Measurements from ENCODE around the gene DENND1A. TPM values are rescaled to one million over a fixed set of nuclear protein-coding genes. Genes with fewer than 3 reads are reported as not detected.

Gene DENND1A
- total RNA-seq, 1 donor from 2014 or later, result 23.0 TPM

GRCh38 chr9:123548741-123549545 is 381.0 kb downstream of the DENND1A start:
- Histone ChIP-seq H3K36me3 (no peaks in the 10 kb centered on the region), H3K27ac (no peak overlapping the region), H3K4me3 (no peak overlapping the region), H3K27me3 (ENCODE audit: low read depth) (no peaks in the 10 kb centered on the region), H3K9me3 (no peaks in the 10 kb centered on the region), H3K4me1 (no peaks in the 10 kb centered on the region)
- intact Hi-C loops (cut with DNase I), result loop anchor here (10.0 kb wide), 1 partner anchor 486 kb away; no protein-coding TSS in a partner anchor
- no peak for TF ChIP-seq CTCF (IDR thresholded peaks at IDR 0.05)
- peak; percentile 43 to 80 for ATAC-seq
- no peak for DNase-seq

- Histone ChIP-seq H3K27ac (no peak overlapping the region), H3K9me3 (no peaks in the 10 kb centered on the region), H3K4me1 (no peaks in the 10 kb centered on the region), H3K4me3 (no peak overlapping the region), H3K27me3 (ENCODE audit: low read depth) (no peaks in the 10 kb centered on the region), H3K36me3 (no peaks in the 10 kb centered on the region)
- peak; percentile 81 for TF ChIP-seq CTCF (IDR thresholded peaks at IDR 0.05)
- ATAC-seq, result peak in 1 of 2 donors; percentile 54
- no peak for DNase-seq
- intact Hi-C loops (cut with DNase I), result loop anchor here (10.0 kb wide), 1 partner anchor 491 kb away; no protein-coding TSS in a partner anchor
Measured at GRCh38 chr9:123544007-123544827, 385.7 kb downstream of the DENND1A start.

- intact Hi-C loops (cut with DNase I), result loop anchor here (10.0 kb wide), 1 partner anchor 491 kb away; no protein-coding TSS in a partner anchor
- no peaks in the 10 kb centered on the region for H3K9me3 ChIP-seq
Measured at GRCh38 chr9:123543492-123543891, 386.4 kb downstream of the DENND1A start.

GRCh38 chr9:123542435-123543225 is 387.3 kb downstream of the DENND1A start:
- Histone ChIP-seq H3K4me3 (no peak overlapping the region), H3K4me1 (no peaks in the 10 kb centered on the region), H3K9me3 (no peaks in the 10 kb centered on the region), H3K27ac (no peak overlapping the region), H3K27me3 (ENCODE audit: low read depth) (no peaks in the 10 kb centered on the region), H3K36me3 (no peaks in the 10 kb centered on the region)
- TF ChIP-seq CTCF (IDR thresholded peaks at IDR 0.05), result no peak
- peak in 1 of 2 donors; percentile 19 for ATAC-seq
- no peak for DNase-seq
- intact Hi-C loops (cut with DNase I), result loop anchor here (10.0 kb wide), 1 partner anchor 492 kb away; no protein-coding TSS in a partner anchor

More at GRCh38 chr9:123543492-123543891, 386.4 kb downstream of the DENND1A start:
- TF ChIP-seq CTCF (IDR thresholded peaks at IDR 0.05), result no peak
- Histone ChIP-seq H3K36me3 (no peaks in the 10 kb centered on the region), H3K4me3 (no peak overlapping the region), H3K4me1 (no peaks in the 10 kb centered on the region), H3K27me3 (ENCODE audit: low read depth) (no peaks in the 10 kb centered on the region), H3K27ac (no peak overlapping the region)
- no peak for DNase-seq
- ATAC-seq, result peak in 1 of 2 donors; percentile 17

GRCh38 chr9:123541411-123541810 is 388.5 kb downstream of the DENND1A start:
- H3K27me3 ChIP-seq (ENCODE audit: low read depth), result no peaks in the 10 kb centered on the region
- no peak for ATAC-seq
- H3K9me3 ChIP-seq, result no peaks in the 10 kb centered on the region
- DNase-seq, result no peak
- no peaks in the 10 kb centered on the region for H3K4me1 ChIP-seq
- no peak overlapping the region for H3K27ac ChIP-seq
- intact Hi-C loops (cut with DNase I), result loop anchor here (10.0 kb wide), 1 partner anchor 493 kb away; no protein-coding TSS in a partner anchor
- no peak for TF ChIP-seq CTCF (IDR thresholded peaks at IDR 0.05)
- no peaks in the 10 kb centered on the region for H3K36me3 ChIP-seq
- H3K4me3 ChIP-seq, result no peak overlapping the region

Data from lower lobe of right lung (tissue), 2 donors.